ENCODE data around the gene KIF5C. TPM values are rescaled to one million over a fixed set of nuclear protein-coding genes. Genes with fewer than 3 reads are reported as not detected.

The KIF5C gene
- total RNA-seq, 1 donor from 2014 or later = 13.3 TPM

GRCh38 chr2:149055751-149056150 lies 180.7 kb downstream of the KIF5C start:
- Histone ChIP-seq H3K27ac (no peak overlapping the region), H3K4me1 (no peaks in the 10 kb centered on the region), H3K4me3 (no peak overlapping the region), H3K9me3 (no peaks in the 10 kb centered on the region), H3K27me3 (no peaks in the 10 kb centered on the region), H3K36me3 (no peaks in the 10 kb centered on the region)
- intact Hi-C loops (cut with DNase I) = no loop called here
- DNase-seq (ENCODE audit: extremely low spot score in 2 of 2) = no peak
- TF ChIP-seq POLR2AphosphoS5 (IDR thresholded peaks at IDR 0.05; ENCODE audit: insufficient read depth in 1 of 2, low read depth in 1 of 2) (no peak), CTCF (IDR thresholded peaks at IDR 0.05) (no peak), POLR2A (IDR thresholded peaks at IDR 0.05) (no peak)

- no peaks in the 10 kb centered on the region for H3K36me3 ChIP-seq
- intact Hi-C loops (cut with DNase I) = no loop called here
- H3K4me1 ChIP-seq = no peaks in the 10 kb centered on the region
- H3K9me3 ChIP-seq = no peaks in the 10 kb centered on the region
- TF ChIP-seq POLR2AphosphoS5 (IDR thresholded peaks at IDR 0.05; ENCODE audit: insufficient read depth in 1 of 2, low read depth in 1 of 2) = no peak
- no peak for TF ChIP-seq POLR2A (IDR thresholded peaks at IDR 0.05)
- TF ChIP-seq CTCF (IDR thresholded peaks at IDR 0.05) = no peak
- no peak for DNase-seq (ENCODE audit: extremely low spot score in 2 of 2)
- no peak overlapping the region for H3K27ac ChIP-seq
- no peak overlapping the region for H3K4me3 ChIP-seq
- H3K27me3 ChIP-seq = no peaks in the 10 kb centered on the region
Observed at GRCh38 chr2:149056541-149057255, 181.7 kb downstream of the KIF5C start.

GRCh38 chr2:149057401-149057800 lies 182.4 kb downstream of the KIF5C start:
- intact Hi-C loops (cut with DNase I) = no loop called here
- TF ChIP-seq CTCF (IDR thresholded peaks at IDR 0.05) (no peak), POLR2AphosphoS5 (IDR thresholded peaks at IDR 0.05; ENCODE audit: insufficient read depth in 1 of 2, low read depth in 1 of 2) (no peak), POLR2A (IDR thresholded peaks at IDR 0.05) (no peak)

GRCh38 chr2:149058936-149059335 lies 183.9 kb downstream of the KIF5C start:
- Histone ChIP-seq H3K4me1 (no peaks in the 10 kb centered on the region), H3K36me3 (no peaks in the 10 kb centered on the region), H3K4me3 (no peak overlapping the region), H3K9me3 (no peaks in the 10 kb centered on the region), H3K27ac (no peak overlapping the region), H3K27me3 (no peaks in the 10 kb centered on the region)
- no peak for TF ChIP-seq POLR2AphosphoS5 (IDR thresholded peaks at IDR 0.05; ENCODE audit: insufficient read depth in 1 of 2, low read depth in 1 of 2)
- TF ChIP-seq POLR2A (IDR thresholded peaks at IDR 0.05) = no peak
- TF ChIP-seq CTCF (IDR thresholded peaks at IDR 0.05) = no peak
- DNase-seq (ENCODE audit: extremely low spot score in 2 of 2) = no peak
- intact Hi-C loops (cut with DNase I) = no loop called here

More at GRCh38 chr2:149057401-149057800, 182.4 kb downstream of the KIF5C start:
- Histone ChIP-seq H3K27me3 (no peaks in the 10 kb centered on the region), H3K4me1 (no peaks in the 10 kb centered on the region), H3K4me3 (no peak overlapping the region), H3K27ac (no peak overlapping the region), H3K36me3 (no peaks in the 10 kb centered on the region), H3K9me3 (no peaks in the 10 kb centered on the region)
- no peak for DNase-seq (ENCODE audit: extremely low spot score in 2 of 2)

- Histone ChIP-seq H3K27me3 (no peaks in the 10 kb centered on the region), H3K4me1 (peaks cover 2% of the 10 kb centered on the region), H3K36me3 (no peaks in the 10 kb centered on the region), H3K4me3 (no peak overlapping the region), H3K9me3 (no peaks in the 10 kb centered on the region), H3K27ac (no peak overlapping the region)
- DNase-seq (ENCODE audit: extremely low spot score in 2 of 2) = no peak
- TF ChIP-seq CTCF (IDR thresholded peaks at IDR 0.05) (no peak), POLR2AphosphoS5 (IDR thresholded peaks at IDR 0.05; ENCODE audit: insufficient read depth in 1 of 2, low read depth in 1 of 2) (no peak), POLR2A (IDR thresholded peaks at IDR 0.05) (no peak)
- intact Hi-C loops (cut with DNase I) = no loop called here
Observed at GRCh38 chr2:149059822-149060221, 184.8 kb downstream of the KIF5C start.
